Upper lobe of left lung (tissue), 4 donors: ENCODE data around the gene CEP89.

Experiments
- CTCF ChIP-seq, 6 experiments: fragments of 450-650 bp in 4 of 6; fragments of 200-600 bp in 2 of 6; sonication (generic) in 2 of 6; IDR thresholded peaks; one replicate each; pipeline ENCODE4 v1.5.1; 2016 to 2019; ENCODE audit warnings: antibody characterized with exemption in 6 of 6
- EP300 ChIP-seq, 4 donors: sonication (generic); formaldehyde crosslinking; IDR thresholded peaks; one replicate each; pipeline ENCODE4 v1.5.1; 2017; ENCODE audit warnings: antibody characterized with exemption in 4 of 4, control low read depth in 2 of 4

- TF ChIP-seq EP300 (IDR thresholded peaks at IDR 0.05) (no peak), CTCF (IDR thresholded peaks at IDR 0.05) (no peak)
These were observed 110.2 kb downstream of the CEP89 start for GRCh38 chr19:32861596-32861995.
